ENCODE measurements around the gene ALPP. TPM values are rescaled to one million over a fixed set of nuclear protein-coding genes. Genes with fewer than 3 reads are reported as not detected.

ALPP gene
- total and polyA plus RNA-seq, 2 of the 13 experiments (the other 11 are each of a cell fraction or from before 2014, with no cell fraction given): not detected

DNA sequence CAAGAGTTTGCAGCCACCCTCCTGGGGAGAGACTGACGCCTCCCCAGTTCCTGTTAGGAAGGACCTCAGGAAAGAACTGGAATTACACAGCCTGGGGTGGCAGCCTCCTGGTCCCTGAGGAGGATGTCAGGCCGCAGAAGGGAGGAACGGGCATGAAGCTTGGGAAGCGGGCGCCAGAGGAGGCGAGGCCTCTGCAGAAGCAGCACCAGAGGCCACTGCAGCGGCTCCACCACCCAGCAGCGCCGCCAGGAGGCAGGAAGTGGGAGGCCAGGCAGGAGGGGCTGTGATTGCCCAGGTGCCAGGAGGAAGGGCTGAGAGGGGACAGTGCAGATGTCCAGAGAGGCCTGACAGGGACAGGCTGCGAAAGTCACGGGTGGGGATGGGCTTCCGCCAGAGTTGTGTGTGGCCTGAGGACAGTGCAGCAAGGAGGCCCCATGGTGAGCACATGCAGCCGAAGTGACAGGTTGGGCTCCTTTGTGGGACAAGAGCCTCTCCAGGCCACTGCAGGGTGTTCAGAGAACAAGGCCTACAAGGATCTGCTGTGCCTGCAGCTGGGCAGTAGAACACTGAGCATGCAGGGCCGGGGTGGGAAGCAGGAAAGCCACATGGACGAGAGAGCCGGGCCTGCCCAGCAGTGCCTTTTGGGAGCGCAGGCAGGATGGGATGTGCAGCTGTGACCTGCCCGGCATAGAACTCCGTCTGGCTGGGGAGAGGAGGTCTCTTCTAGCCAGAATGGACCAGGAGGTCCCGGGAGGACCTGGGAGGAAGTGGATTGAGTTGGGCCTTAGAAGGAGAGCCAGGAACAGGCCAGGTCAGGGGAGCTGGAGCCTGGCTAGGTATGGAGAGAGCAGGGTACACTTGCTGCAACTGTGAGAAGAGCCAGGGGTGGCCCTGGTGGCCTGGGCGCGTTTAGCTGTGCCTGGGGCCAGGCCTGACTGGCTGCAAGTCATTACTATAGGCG is 39.1 kb upstream of the ALPP start (continued):
- TF ChIP-seq JARID2 (CRISPR knock-in tag; IDR thresholded peaks at IDR 0.05; ENCODE audit: insufficient replicate concordance) (no peak), CSRNP2 (CRISPR knock-in tag; conservative IDR thresholded peaks at IDR 0.05; ENCODE audit: low read depth) (no peak), TAF1 (CRISPR knock-in tag; IDR thresholded peaks at IDR 0.05) (no peak), MYC (CRISPR knock-in tag; IDR thresholded peaks at IDR 0.05; ENCODE audit: borderline replicate concordance) (0 out of 2 replicates have a peak, but pooled peaks have one; percentile 13), ZNF576 (CRISPR knock-in tag; IDR thresholded peaks at IDR 0.05) (no peak), SMARCE1 (IDR thresholded peaks at IDR 0.05; ENCODE audit: borderline replicate concordance) (no peak), IKZF4 (CRISPR knock-in tag; IDR thresholded peaks at IDR 0.05; ENCODE audit: borderline replicate concordance, low read depth, not compliant biosample characterization) (no peak), RXRB (CRISPR knock-in tag; IDR thresholded peaks at IDR 0.05; ENCODE audit: borderline replicate concordance) (no peak), ZNF263 (CRISPR knock-in tag; IDR thresholded peaks at IDR 0.05) (no peak), ERF (CRISPR knock-in tag; IDR thresholded peaks at IDR 0.05) (no peak), GABPB1 (CRISPR knock-in tag; IDR thresholded peaks at IDR 0.05) (0 out of 2 replicates have a peak, but pooled peaks have one; percentile 24), ZNF687 (CRISPR knock-in tag; IDR thresholded peaks at IDR 0.05) (peak; percentile 12; the same call in 1 of the 2 replicates), ZNF678 (CRISPR knock-in tag; IDR thresholded peaks at IDR 0.05) (no peak), FOXP1 (IDR thresholded peaks at IDR 0.05) (no peak), FOXP1 (CRISPR knock-in tag; IDR thresholded peaks at IDR 0.05) (no peak), RARA (CRISPR knock-in tag; IDR thresholded peaks at IDR 0.05) (no peak), JUN (CRISPR knock-in tag; IDR thresholded peaks at IDR 0.05) (no peak), ZFP90 (CRISPR knock-in tag; IDR thresholded peaks at IDR 0.05; ENCODE audit: borderline replicate concordance) (no peak)
- TF ChIP-seq, protein P1, sequence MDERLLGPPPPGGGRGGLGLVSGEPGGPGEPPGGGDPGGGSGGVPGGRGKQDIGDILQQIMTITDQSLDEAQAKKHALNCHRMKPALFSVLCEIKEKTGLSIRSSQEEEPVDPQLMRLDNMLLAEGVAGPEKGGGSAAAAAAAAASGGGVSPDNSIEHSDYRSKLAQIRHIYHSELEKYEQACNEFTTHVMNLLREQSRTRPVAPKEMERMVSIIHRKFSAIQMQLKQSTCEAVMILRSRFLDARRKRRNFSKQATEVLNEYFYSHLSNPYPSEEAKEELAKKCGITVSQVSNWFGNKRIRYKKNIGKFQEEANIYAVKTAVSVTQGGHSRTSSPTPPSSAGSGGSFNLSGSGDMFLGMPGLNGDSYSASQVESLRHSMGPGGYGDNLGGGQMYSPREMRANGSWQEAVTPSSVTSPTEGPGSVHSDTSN (CRISPR knock-in tag; IDR thresholded peaks at IDR 0.05): no peak
- TF ChIP-seq, protein P2, sequence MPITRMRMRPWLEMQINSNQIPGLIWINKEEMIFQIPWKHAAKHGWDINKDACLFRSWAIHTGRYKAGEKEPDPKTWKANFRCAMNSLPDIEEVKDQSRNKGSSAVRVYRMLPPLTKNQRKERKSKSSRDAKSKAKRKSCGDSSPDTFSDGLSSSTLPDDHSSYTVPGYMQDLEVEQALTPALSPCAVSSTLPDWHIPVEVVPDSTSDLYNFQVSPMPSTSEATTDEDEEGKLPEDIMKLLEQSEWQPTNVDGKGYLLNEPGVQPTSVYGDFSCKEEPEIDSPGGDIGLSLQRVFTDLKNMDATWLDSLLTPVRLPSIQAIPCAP (CRISPR knock-in tag; IDR thresholded peaks at IDR 0.05; ENCODE audit: low read depth): no peak
